Fibroblast of lung (primary cell): ENCODE measurements around the gene KLRC2. TPM values are rescaled to one million over a fixed set of nuclear protein-coding genes. Genes with fewer than 3 reads are reported as not detected.

Experiments used
- DNase-seq, 2 donors: peaks; one replicate each; pipeline versions ENCODE4 v3.0.0 to v3.0.0-alpha.2; 2010; ENCODE audit warnings: low read depth in 2 of 2
- H2AFZ ChIP-seq: 2 replicates; pipeline ENCODE4 v1.5.1; 2012; ENCODE audit warnings: low read length, control low read depth, inconsistent platforms
- H3K27ac ChIP-seq: 2 replicates; pipeline ENCODE4 v1.5.1; 2011; ENCODE audit warnings: low read length, control low read depth; ENCODE audit not compliant: insufficient read depth
- H3K27me3 ChIP-seq: 2 replicates; pipeline ENCODE4 v1.5.1; 2011; ENCODE audit warnings: mild to moderate bottlenecking, low read length; ENCODE audit not compliant: control insufficient read depth, insufficient read depth
- H3K36me3 ChIP-seq: 2 replicates; pipeline ENCODE4 v1.5.1; 2011; ENCODE audit warnings: low read length; ENCODE audit not compliant: control insufficient read depth, insufficient read depth
- H3K4me1 ChIP-seq: 2 replicates; pipeline ENCODE4 v1.5.1; 2011; ENCODE audit warnings: low read length; ENCODE audit not compliant: control insufficient read depth, insufficient read depth; ENCODE audit errors: extremely low read depth
- H3K4me2 ChIP-seq: 2 replicates; pipeline ENCODE4 v1.5.1; 2011; ENCODE audit warnings: low read length, control low read depth; ENCODE audit not compliant: insufficient read depth; ENCODE audit errors: extremely low read depth
- H3K4me3 ChIP-seq, 4 experiments: fragments of 200-600 bp in 1 of 4; sonication (generic) in 1 of 4; replicated peaks in 1 of 4; 2 replicates each; pipeline ENCODE4 v1.5.1; 2011 to 2016; ENCODE audit warnings: low read length in 4 of 4, low read depth in 3 of 4, mild to moderate bottlenecking in 3 of 4, control low read depth in 2 of 4, inconsistent platforms in 1 of 4, mixed read lengths in 1 of 4; ENCODE audit not compliant: insufficient read depth in 1 of 4; ENCODE audit errors: control extremely low read depth in 1 of 4
- H3K79me2 ChIP-seq: 2 replicates; pipeline ENCODE4 v1.5.1; 2012; ENCODE audit warnings: mild to moderate bottlenecking, low read length, inconsistent platforms; ENCODE audit not compliant: control insufficient read depth, insufficient read depth
- H3K9ac ChIP-seq: 2 replicates; pipeline ENCODE4 v1.5.1; 2011; ENCODE audit warnings: mild to moderate bottlenecking, low read length, control low read depth; ENCODE audit not compliant: insufficient read depth
- H3K9me3 ChIP-seq: 2 replicates; pipeline ENCODE4 v1.5.1; 2012; ENCODE audit warnings: low read depth, low read length; ENCODE audit not compliant: control insufficient read depth, insufficient read depth
- H4K20me1 ChIP-seq: 2 replicates; pipeline ENCODE4 v1.5.1; 2011; ENCODE audit warnings: low read length; ENCODE audit not compliant: control insufficient read depth, insufficient read depth; ENCODE audit errors: extremely low read depth
- EZH2 ChIP-seq: IDR thresholded peaks from 2 replicates; pipeline ENCODE4 v1.5.1; 2012; ENCODE audit warnings: low read length, control low read depth, mild to moderate bottlenecking; ENCODE audit errors: missing control alignments
- polyA plus RNA-seq, 2 donors: library from polyadenylated mRNA; depleted of rRNA in 1 of 2; stranded (reverse) in 1 of 2; unstranded in 1 of 2; fragments of >200 nt; gene quantifications; 2 replicates each; pipeline ENCODE4 v1.2.1, GENCODE V29; 2011 to 2012; ENCODE audit warnings: missing spikeins in 1 of 2
- total RNA-seq: library from RNA; depleted of rRNA; stranded (reverse); fragments of >200 nt; gene quantifications from 2 replicates; pipeline ENCODE4 v1.2.1, GENCODE V29; 2014
- TF ChIP-seq, protein P1 (sequence below), 2 donors: IDR thresholded peaks in 1 of 2; conservative IDR thresholded peaks in 1 of 2; 1 replicate in 1 of 2; 2 replicates in 1 of 2; pipeline ENCODE4 v1.5.1; 2011 to 2012; ENCODE audit warnings: low read length in 2 of 2, control low read depth in 1 of 2, inconsistent platforms in 1 of 2, low read depth in 1 of 2, mild to moderate bottlenecking in 1 of 2

KLRC2 gene
- total and polyA plus RNA-seq, 2 donors (not counting 1 experiment from before 2014, with no cell fraction given): not detected

DNA sequence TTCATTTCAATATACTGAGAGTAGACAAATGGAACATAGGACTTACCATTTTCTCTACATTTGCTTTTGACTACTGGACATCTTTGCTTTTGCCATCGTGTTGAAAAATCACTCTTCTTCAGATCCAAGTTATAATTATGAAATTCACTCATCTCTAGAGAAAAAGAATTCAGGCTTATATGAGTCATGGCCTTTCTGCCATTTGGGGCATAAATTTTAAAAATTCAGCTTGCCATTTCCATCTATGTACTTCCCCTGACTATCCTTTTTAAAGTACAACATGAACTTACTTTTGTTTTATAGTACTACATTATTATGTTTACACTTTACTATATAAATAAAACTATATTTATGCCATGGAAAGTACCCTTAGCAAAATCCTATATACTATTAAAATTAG lies 49.0 kb downstream of the KLRC2 start:
- Histone ChIP-seq H3K9me3 (no peaks in the 10 kb centered on the region), H3K79me2 (no peaks in the 10 kb centered on the region), H3K36me3 (no peaks in the 10 kb centered on the region), H3K4me1 (no peaks in the 10 kb centered on the region), H3K27ac (no peak overlapping the region), H3K27me3 (no peaks in the 10 kb centered on the region), H4K20me1 (no peaks in the 10 kb centered on the region), H3K4me2 (no peak overlapping the region), H2AFZ (no peak overlapping the region), H3K4me3 (no peak overlapping the region), H3K9ac (no peak overlapping the region)
- no peak for DNase-seq
- no peak for TF ChIP-seq EZH2
- TF ChIP-seq, protein P1, sequence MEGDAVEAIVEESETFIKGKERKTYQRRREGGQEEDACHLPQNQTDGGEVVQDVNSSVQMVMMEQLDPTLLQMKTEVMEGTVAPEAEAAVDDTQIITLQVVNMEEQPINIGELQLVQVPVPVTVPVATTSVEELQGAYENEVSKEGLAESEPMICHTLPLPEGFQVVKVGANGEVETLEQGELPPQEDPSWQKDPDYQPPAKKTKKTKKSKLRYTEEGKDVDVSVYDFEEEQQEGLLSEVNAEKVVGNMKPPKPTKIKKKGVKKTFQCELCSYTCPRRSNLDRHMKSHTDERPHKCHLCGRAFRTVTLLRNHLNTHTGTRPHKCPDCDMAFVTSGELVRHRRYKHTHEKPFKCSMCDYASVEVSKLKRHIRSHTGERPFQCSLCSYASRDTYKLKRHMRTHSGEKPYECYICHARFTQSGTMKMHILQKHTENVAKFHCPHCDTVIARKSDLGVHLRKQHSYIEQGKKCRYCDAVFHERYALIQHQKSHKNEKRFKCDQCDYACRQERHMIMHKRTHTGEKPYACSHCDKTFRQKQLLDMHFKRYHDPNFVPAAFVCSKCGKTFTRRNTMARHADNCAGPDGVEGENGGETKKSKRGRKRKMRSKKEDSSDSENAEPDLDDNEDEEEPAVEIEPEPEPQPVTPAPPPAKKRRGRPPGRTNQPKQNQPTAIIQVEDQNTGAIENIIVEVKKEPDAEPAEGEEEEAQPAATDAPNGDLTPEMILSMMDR (conservative IDR thresholded peaks at IDR 0.05 in 1 of 2, IDR thresholded peaks at IDR 0.05 in 1 of 2; ENCODE audit: low read depth in 1 of 2, low read length in 2 of 2): no peak

DNA sequence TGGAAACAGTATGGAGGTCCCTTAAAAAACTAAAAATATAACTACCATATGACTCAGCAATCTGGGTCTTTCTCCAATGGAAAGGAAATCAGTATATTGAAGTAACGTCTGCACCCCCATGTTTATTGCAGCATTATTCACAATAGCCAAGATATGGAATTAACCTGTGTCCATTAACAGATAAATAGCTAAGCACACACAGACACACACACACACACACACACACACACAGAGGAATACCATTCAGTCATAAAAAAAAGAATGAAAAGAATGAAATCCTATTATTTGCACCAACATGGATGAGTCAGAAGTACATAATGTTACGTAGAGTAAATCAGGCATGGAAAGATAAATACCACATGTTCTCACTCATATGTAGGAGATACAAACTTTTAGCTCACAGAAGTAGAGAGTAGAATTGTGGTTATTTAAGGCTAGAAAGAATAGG lies 50.6 kb downstream of the KLRC2 start:
- Histone ChIP-seq H4K20me1 (no peaks in the 10 kb centered on the region), H3K4me1 (no peaks in the 10 kb centered on the region), H3K9me3 (no peaks in the 10 kb centered on the region), H3K4me2 (no peak overlapping the region), H3K9ac (no peak overlapping the region), H3K79me2 (no peaks in the 10 kb centered on the region), H3K36me3 (no peaks in the 10 kb centered on the region), H3K27me3 (no peaks in the 10 kb centered on the region), H2AFZ (no peak overlapping the region), H3K27ac (no peak overlapping the region), H3K4me3 (no peak overlapping the region)
- TF ChIP-seq EZH2: no peak
- TF ChIP-seq, protein P1 (conservative IDR thresholded peaks at IDR 0.05 in 1 of 2, IDR thresholded peaks at IDR 0.05 in 1 of 2; ENCODE audit: low read depth in 1 of 2, low read length in 2 of 2): no peak
- DNase-seq: peak; percentile 89 to 93

DNA sequence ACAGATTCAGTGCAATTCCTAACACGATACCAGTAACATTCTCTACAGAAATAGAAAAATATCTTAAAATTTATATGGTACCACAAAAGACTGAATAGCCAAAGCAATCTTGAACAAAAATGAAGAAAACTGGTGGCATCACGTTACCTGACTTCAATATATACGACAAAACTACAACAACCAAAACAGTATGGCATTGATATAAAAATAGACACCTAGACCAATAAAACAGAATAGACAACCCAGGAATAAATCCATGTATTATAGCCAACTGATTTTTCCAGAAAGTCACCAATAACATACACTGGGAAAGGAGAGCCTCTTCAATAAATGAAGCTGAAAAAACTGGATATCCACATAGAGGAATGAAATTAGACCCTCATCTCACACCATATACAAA lies 51.6 kb downstream of the KLRC2 start:
- Histone ChIP-seq H3K4me2 (no peak overlapping the region), H3K9ac (no peak overlapping the region), H3K4me1 (no peaks in the 10 kb centered on the region), H3K4me3 (no peak overlapping the region), H3K27me3 (no peaks in the 10 kb centered on the region), H3K36me3 (no peaks in the 10 kb centered on the region), H3K27ac (no peak overlapping the region), H4K20me1 (no peaks in the 10 kb centered on the region), H3K9me3 (no peaks in the 10 kb centered on the region), H2AFZ (no peak overlapping the region), H3K79me2 (no peaks in the 10 kb centered on the region)
- DNase-seq: no peak
- TF ChIP-seq, protein P1 (conservative IDR thresholded peaks at IDR 0.05 in 1 of 2, IDR thresholded peaks at IDR 0.05 in 1 of 2; ENCODE audit: low read depth in 1 of 2, low read length in 2 of 2): no peak
- no peak for TF ChIP-seq EZH2
